GM21786 (cell line): ENCODE data around the gene WDR54.
"Not testable (repeated sequence)": the region's sequence is repeated elsewhere in the genome, so short reads cannot be mapped to it uniquely, and the experiment has no call there.

Experiments used
- ATAC-seq: cut with Tn5 transposase; IDR thresholded peaks from one replicate; pipeline ENCODE4 v1.9.1; 2021; ENCODE audit not compliant: unreplicated experiment

WDR54 gene

DNA sequence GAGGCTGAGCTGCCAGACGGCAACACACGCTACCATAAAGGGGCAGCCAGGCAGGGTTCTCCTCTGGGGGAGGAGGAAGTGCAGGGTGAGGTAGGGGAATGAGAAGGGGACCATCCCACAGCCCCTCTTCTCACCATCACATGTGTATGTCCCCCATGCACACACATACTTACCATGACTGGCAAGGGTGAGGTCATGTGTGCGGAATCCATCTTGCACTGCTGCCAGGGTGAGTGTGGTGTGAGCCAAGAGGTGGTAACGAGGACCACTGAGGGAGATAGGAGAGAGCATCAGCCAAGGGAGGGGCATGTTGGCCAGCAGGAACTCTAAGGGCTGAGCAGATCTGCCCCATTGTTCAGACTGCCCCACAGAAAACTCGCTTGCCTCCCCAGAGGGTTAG is 7.1 kb downstream of the WDR54 start:
- no peak for ATAC-seq

DNA sequence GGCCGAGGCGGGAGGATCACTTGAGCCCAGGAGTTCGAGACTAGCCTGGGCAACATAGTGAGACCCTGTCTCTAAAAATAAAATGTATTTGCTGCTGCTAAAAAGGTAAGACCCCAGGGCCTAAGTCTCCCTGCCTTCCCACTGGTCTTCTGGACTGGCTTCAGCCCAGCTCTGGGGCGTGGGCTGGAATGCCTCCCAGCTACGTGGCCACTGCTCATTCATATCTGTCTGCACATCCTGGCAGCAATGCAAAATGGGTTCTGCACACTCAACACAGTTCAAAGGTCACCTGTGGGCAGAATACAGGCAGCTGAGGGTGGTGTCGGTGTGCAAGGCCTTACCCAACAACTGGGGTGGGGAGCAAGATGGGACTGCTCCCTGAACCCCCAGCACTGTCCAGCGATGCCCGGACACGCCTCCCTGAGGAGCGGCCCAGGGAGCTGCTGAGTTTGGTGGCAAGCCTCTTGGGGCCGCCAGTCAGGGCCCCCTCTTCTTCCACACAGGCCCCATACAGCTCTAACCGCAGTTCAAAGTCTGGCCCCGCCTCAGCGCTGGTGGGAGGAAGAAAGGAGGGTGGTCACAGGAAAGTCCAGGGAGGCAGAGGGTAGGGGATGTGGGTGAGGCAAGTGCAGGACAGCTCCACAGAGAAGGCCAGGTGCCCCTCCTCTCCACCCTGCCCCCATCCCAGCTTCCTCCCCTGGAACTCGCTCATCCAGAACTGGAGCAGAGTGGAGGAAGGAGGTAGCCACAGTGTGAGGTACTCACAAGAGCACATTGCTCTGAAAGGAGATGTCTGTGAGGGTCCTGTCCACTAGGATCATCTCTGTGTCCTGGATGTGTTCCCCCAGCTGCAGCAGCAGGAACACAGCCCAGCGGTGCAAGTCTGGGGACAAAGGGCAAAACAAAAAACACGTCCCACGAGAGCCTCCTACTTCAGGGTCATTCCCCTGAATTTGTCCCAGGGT is 8.2 kb downstream of the WDR54 start:
- ATAC-seq, result no peak

- ATAC-seq, result no peak
These were observed 9.0 kb downstream of the WDR54 start for GRCh38 chr2:74430502-74430901.

GRCh38 chr2:74436111-74436805 is 14.7 kb downstream of the WDR54 start:
- no peak for ATAC-seq

- ATAC-seq, result no peak
These were observed 15.5 kb downstream of the WDR54 start for GRCh38 chr2:74436848-74437695.

DNA sequence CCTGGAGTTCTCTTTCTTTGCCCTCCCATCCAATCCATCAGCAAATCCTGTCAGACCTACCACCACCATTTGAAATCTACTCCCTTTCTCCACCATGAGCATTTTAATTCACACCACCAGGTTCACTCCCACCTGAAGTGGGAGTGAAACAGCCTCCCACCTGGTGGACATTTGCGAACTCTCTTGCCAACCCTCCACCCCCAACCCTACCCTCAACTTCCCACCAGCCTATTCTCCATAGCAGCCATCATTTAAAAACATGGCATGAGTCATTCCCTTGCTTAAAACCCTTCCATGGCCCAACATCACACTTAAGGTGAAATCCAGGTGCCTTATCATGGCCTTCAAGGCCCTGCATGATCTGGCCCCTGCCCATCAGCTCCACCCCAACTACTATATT is 16.7 kb downstream of the WDR54 start:
- ATAC-seq, result no peak

GRCh38 chr2:74439373-74439772 is 17.8 kb downstream of the WDR54 start:
- ATAC-seq, result no peak

DNA sequence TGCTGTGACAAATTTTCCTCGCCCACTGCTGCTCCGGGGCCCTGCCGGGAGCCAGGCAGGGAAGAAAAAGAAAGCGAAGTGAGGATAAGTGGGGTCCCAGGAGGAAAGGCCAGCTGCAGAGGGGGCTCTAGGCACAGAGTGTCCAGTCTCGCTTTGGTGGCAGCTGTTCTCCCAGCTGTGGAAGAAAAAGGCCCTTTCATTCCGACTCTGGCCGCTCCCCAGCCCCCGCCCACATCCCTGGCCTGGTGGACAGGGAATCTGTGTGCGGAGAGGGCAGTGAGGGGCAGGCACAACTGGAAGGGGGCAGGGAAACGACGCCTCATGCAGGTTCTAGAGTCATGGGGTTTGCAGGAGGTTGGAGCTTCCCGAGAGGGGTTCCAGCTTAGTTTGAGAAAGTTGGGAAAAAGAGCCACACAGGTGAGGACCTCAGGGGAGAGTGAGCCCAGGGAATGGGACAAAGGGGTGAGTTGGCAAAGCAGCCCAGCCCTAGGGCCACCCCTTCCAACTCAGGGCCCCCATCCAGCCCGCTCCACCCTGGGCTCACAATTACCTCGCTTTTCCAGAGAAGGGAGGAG is 18.4 kb downstream of the WDR54 start:
- no peak for ATAC-seq

DNA sequence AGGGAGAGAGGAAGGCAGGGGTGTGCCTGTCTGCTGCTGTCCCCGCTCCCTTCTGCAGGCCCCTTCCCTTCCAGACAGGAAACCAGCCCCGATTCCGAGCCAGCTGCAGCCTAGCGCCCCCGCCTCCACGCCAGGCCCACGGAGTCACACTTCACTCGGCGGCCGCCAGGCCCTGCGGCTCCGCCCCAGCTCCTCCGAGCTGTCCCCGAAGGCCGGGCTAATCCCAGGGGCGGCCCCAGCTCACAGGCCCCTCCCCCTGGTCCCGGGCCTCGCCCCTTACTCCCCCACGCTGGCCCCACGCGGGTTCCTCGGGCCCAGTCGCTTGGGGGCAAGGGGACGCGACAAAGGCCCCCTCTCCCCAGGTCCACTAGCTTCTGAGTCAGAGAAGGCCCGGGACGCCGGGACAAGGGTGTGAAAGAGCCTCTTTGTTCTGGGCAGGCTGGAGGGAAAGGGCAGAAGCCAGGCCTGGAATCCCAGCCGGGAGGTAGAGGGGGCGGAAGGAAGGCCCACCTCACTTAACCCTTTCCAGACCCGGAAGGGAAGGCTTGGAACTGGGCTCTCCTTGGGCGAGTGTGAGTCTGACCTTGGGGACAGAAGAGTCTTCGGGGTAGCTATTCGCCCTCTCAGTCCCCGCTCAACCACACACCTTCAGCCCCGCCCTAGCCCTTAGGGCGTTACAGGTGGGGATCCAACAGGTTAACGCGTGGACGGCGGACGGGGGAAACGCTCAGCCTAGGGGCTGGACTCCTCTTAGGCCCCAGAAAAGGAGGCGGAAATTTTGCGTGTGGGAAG is 19.0 kb downstream of the WDR54 start:
- peak; percentile 85 for ATAC-seq

DNA sequence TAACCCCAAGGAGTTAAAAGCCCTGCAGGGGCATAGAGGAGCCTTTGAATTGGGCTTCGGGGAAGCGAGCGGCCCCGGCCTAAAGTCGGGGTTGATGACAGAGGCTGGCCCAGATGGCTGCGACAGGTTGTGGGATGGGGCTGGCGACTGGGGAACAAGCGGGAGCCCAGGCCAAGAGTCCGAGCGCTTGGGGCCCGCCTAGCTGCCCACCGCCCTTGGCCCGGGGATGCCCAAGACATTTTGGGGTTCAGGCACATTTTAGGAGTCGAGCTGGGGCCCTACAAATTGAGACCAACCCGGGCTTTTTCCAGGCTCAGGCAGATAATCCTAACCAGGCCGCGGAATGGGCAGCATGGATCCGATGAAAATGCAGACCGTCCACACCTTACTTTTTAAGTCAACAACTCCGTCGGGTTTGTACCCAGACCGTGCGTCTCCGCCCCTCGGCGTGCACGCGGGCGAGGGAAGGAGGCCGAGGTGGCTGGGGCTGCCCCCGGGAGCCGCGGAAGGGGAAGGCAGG is 19.7 kb downstream of the WDR54 start:
- no peak for ATAC-seq

DNA sequence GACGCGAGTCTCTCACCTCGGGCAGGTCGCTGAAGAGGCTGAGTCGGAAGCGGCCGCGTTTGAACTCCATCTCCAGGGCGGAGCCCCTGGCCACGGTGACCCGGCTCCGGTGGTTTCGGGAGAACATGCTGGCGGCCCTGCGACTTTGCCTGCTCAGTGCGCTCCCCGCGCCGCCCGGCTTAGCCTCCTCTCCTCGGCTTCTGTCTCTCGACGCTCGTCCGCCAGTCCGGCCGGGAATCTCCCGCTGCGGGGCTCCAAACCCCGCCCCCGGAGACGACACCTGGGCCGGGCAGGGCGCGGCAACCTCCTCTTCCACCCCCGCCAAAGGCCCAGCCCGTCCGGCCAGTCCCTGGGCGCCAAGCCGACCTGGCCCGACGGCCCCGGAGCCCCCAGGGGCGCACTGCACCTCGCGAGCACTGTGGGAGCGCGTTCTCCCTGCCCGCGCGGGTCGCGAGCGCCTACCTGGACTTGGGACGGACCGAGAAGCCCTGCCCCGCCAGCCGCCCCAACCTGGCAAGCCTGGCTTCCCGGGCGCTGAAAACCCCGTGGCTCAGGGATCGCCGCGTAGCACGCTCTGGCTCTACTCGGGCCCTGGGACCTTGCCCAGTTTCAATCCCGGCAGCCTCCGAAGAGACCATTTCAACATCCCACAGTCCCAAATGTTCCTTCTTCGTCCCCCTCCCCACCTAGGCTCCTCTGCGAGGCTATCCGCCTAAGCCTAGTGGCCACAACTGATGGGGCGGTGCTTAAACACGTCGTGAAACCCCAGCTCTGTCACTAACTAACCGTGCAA is 20.4 kb downstream of the WDR54 start, which contains the start of gene RTKN:
RTKN (minus strand) TSS at position 248 of the 793 bp plus-strand sequence; CDS start at position 127, 121 bp downstream.
- ATAC-seq, result no peak

- not testable (repeated sequence) for ATAC-seq
These were observed 21.2 kb downstream of the WDR54 start for GRCh38 chr2:74442483-74443297.

- ATAC-seq, result no peak
These were observed 23.2 kb downstream of the WDR54 start for GRCh38 chr2:74444498-74445318.

GRCh38 chr2:74447230-74447999 is 25.9 kb downstream of the WDR54 start:
- no peak for ATAC-seq

DNA sequence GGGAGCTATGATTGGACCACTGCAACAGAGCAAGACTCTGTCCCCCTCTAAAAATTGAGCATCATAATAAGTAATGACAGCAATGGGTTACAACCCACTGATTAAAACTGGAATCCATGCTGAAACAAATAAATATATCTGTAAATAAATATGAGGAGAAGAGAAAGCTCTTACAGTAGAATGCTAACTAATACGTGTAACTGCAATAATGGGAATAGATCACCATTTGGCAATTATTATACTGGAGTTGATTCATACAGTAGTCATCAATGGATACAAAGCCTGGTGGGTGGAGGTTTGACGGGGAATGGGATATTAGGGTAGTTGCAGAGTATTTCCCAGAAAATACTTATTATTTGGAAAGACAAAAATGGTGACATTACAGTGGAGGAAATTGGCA is 27.2 kb downstream of the WDR54 start:
- no peak for ATAC-seq

GRCh38 chr2:74450570-74451190 is 29.1 kb downstream of the WDR54 start:
- no peak for ATAC-seq
